LoVo (cell line): Measurements from ENCODE around the gene FHOD3.

ENCODE experiments used
- DNase-seq: peaks from one replicate; pipeline ENCODE4 v3.0.0-alpha.2; 2016; ENCODE audit warnings: low spot score

The FHOD3 gene

DNA sequence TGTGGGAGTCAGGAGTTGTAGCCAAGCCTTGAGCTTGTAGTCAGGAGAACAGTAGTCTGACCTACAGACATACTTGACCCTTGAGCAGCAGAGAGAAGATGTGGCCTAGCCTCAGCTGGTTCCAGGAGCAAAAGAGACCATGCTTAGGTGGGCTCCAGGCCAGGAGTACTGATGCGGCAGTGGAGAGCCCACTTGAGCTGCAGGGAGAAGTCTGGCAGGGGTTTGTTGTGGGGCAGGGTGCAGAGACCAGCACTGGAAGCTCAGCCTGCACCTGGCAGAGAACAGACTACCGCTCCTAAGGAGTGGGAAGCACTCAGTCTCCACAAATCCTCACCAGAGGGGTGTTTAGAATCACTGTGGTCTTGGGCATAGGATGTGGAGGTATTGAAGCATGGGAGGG is 333.4 kb downstream of the FHOD3 start:
- no peak for DNase-seq

DNA sequence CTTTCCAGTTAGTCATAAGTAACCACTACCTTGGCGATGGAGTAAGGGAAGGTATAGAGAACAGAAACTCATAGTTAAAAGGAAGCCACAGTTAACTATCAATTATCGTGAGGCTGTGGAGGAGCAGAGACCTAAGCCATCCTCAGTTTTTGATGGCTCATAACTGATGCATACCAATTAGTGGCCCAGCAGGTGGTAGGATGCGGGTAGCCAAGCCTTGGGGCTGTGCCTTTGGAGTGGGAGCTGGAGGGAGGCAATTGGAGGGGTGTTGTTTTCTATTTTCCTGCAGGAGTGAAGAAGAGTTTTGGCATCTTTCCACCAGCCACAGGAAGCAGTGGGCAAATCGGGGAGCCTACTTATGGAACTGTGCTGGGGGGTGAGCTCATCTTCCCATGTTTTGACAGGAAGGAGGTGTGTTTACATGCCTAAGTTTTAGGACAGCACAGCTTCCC is 336.5 kb downstream of the FHOD3 start:
- no peak for DNase-seq

DNA sequence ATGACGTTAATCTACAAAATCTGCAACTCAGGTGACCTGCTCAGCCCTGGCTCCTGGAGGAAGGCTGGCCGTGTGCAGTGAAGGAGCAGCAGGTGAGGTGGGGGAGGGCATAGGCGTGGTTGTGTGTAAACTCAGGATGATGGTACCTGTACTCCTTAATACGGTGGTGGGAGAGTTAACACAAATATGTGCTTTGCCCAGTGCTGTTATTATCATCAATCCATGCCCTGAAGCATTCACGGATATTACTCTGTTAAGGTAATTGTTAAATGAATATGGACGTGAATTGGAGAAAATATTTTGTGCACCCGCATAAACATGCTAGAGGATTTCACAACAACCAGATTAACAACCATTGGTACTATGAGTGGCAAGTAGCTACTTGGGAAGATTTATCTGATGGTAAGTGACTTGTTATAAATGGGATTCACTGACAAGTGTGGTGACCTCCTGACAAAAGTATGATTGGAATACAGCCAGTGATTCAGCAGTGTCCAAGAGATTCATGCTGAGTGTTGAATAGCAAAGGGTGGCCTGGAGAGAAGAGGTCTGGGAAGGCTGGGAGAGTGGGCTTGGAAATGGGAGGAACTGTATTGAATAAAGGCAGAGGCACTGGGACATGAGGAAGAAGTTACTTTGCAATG is 337.2 kb downstream of the FHOD3 start:
- no peak for DNase-seq

GRCh38 chr18:36635414-36636096 is 338.0 kb downstream of the FHOD3 start:
- DNase-seq, result no peak

- DNase-seq, result no peak
Measured at GRCh38 chr18:36636237-36636817, 338.8 kb downstream of the FHOD3 start.

DNA sequence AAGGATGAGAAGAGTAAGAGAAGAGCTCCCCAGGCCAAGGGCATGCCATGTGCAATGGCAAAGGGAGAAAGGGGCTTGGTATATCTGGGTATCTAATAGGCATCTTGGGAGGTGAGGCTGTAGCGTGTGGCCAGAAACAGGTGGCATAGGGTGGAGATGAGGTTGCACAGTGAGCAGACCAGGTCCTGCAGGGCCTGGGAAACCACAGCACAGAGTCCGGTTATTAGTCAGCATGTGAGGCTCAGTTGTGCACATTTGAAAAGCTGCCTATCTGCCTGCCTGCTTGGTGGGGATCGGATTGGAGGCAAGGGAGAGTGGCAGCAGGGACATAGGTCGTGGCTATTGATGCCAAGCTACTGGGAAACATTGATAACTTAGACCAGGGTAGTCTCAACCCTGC is 340.7 kb downstream of the FHOD3 start:
- DNase-seq, result no peak

GRCh38 chr18:36640021-36640952 is 342.8 kb downstream of the FHOD3 start:
- no peak for DNase-seq

- DNase-seq, result no peak
Measured at GRCh38 chr18:36643061-36643460, 345.5 kb downstream of the FHOD3 start.

GRCh38 chr18:36648803-36649202 is 351.3 kb downstream of the FHOD3 start:
- DNase-seq, result no peak

DNA sequence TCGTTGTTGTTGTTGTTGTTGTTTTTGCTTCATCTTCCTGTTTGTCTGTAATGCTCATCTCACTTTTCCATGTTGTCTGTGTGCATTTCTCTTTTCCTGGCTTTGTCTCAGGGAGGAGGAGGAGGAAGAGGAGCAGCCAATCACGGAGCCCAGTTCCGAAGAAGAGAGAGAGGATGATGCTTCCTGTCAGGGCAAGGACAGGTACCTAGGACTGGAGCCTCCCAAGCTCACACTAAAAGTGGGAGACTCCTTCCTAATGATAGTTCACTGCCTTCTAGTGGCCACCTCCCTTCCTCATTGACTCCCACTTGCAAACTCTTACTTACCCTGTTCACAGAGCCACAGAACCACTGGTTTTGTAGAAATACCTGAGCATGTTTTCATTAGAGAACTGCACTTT is 351.7 kb downstream of the FHOD3 start:
- DNase-seq, result no peak

- DNase-seq, result no peak
Measured at GRCh38 chr18:36650266-36650665, 352.8 kb downstream of the FHOD3 start.

DNA sequence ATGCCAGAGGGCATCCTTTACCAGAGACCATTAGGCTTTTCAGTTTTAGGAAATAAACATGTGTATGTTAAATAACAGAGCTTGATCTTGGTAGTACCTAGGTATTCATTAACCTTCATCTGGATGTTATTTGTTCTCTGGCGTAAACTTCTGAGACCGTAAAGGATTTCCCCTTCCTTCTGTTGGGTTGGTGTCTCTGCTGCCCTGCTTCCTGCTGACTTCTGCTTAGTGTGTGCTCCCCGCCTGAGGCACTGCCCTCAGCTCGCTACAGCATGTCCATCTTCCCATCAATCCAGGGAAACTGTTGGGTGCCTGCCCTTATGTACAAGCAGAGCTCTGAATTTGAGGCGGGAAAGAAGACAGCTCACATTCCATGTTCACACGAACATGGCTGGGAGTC is 353.4 kb downstream of the FHOD3 start:
- DNase-seq, result no peak

DNA sequence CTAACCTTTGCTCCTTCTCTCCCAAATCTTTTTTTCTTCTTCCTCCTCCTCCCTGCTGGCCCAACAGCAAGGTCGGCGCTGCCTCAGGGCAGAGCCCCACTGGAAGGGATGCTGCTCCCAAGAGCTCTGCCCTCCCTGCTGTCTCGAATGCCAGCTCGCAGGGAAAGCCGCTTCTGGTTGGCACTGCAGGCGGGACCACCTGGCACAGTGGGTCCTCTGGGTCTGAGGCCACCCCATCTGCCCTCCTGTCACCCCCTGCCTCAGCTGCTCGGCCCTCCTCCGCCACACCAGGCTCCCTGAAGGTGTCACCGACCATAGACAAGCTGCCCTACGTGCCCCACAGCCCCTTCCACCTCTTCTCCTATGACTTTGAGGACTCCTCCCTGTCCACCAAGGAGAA is 355.0 kb downstream of the FHOD3 start:
- DNase-seq, result no peak

DNA sequence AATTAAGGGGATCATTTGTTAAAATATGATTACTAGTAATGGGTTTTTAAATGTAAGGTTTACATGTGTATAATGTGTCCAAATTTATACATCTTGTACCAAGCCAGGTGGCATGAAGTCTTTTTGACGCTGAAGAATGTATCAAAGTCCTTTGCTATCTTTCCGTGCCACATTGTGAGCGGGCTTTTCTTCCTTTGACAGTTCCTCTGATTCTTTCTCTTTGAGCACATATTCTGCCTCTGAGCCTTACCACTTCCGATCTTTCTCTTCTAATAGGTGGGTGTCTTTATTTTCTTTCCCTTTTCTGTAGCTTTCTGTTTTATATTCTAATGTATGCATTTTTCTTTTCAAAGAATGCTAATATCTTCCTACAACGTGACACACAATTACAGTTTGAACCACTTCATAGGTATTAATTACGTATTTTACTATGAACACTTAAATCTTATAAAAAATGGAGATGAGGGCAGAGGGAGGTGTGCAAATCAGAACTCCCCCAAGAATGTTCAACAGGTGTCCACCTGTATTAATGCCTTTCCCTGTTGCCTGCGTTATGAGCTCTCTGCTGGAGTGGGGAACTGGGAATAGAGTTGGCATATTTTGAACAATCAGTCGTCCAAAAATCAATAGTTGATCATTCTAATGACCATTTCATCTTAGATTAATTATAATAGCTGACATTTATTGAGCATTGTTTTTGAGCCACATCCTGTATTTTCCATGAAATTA is 355.8 kb downstream of the FHOD3 start:
- DNase-seq, result no peak

GRCh38 chr18:36653870-36654269 is 356.4 kb downstream of the FHOD3 start:
- no peak for DNase-seq

- no peak for DNase-seq
Measured at GRCh38 chr18:36655074-36655473, 357.6 kb downstream of the FHOD3 start.

GRCh38 chr18:36655930-36656329 is 358.4 kb downstream of the FHOD3 start:
- no peak for DNase-seq

GRCh38 chr18:36658611-36659010 is 361.1 kb downstream of the FHOD3 start:
- DNase-seq, result no peak

DNA sequence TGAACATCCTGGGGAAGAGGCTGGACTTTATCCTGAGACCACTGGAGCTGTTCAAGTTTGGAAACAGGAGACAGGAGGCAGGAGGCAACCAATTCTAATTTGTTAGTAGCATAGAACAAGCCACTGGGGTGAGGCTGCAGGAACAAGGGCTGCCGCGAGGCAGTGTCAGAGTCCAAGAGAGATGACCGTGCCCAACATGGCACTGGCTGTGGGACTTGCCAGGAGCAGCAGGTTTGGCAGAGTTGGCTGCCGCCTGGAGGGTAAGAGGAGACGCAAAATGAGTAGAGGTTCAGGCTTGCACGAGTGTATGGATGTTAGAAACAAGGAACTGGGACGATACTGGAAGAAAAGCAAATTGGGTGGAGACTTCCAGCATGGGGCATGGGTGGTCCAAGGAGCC is 362.8 kb downstream of the FHOD3 start:
- DNase-seq, result no peak

DNA sequence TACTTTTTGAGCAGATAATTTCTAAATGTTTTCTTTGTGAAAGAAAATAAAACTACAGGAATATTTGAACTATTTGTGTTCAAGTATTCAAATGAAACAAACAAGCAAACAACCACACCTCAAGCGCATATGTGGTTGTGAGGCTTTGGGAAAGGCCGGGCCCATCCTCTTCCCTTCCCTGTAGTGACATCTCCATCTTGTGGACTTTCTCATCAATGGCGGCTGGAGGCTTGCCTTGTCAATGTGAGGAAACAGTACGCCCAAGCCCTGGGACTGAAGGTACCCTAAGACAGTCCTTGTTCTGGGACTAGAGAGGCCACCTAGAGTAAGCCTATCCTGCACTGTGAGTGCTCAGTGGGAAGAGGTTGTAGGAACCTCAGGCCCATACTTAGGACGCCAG is 364.5 kb downstream of the FHOD3 start:
- DNase-seq, result no peak

DNA sequence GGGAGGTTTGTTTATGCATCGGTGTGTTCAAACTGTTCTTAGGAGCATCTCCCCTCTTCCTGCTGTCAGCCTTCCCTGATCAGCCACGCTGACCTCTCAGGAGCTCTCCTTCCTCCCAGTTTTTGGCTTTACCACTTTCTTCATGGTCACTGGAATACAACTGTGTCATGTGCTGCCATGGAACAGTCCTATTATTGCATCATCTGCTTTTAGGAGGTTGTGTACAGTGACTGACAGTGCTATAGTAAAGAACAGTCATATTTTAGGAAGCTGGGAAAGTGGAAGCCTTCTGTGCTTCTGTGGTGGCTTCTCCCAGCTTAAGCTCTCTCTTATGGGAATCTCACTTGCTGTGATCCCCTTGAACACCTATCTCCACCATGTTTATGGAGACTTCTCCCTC is 365.8 kb downstream of the FHOD3 start:
- no peak for DNase-seq

DNA sequence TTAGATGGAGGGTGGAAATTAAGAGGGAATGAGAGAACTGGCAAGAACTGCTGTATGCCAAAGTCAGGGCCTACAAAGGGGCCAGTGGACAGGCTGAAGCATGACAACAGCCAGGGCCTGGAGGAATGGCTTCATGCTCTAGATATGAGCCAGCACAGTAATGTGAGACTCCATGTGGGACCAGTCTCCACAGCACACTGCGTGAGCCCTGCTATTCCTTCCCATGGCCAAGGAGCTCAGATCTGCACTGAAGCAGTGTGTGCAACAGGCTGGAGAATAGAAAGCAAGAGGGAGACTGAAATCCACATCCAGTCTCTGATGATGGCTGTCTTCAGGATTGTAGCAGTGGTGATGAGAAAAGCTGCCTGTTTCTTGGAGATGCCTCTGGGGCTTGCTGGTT is 368.4 kb downstream of the FHOD3 start:
- no peak for DNase-seq
